Measurements from ENCODE around the gene TOB1. TPM values are rescaled to one million over a fixed set of nuclear protein-coding genes. Genes with fewer than 3 reads are reported as not detected.

TOB1 gene
- total RNA-seq, 1 experiment from 2014 or later = 114 TPM

GRCh38 chr17:50900383-50900892 is 34.3 kb upstream of the TOB1 start:
- CTCF ChIA-PET = interaction anchor here (0.6 to 1.3 kb wide), 2 partner anchors 16 to 44 kb away, joined by 3 to 4 read pairs; no protein-coding TSS in a partner anchor
- Mint-ChIP-seq H3K4me3 (ENCODE audit: unreplicated experiment) (no peak overlapping the region), H3K27me3 (ENCODE audit: insufficient read depth, unreplicated experiment) (no peaks in the 10 kb centered on the region), H3K4me1 (ENCODE audit: low read depth, unreplicated experiment) (peaks cover 38% of the 10 kb centered on the region), H3K27ac (ENCODE audit: unreplicated experiment) (no peak overlapping the region), H3K9me3 (ENCODE audit: unreplicated experiment) (peaks cover 7% of the 10 kb centered on the region), H3K36me3 (ENCODE audit: insufficient read depth, unreplicated experiment) (peaks cover 2% of the 10 kb centered on the region)
- H3K4me3 ChIP-seq (ENCODE audit: low read depth, low read length) = no peak overlapping the region
- no peaks in the 10 kb centered on the region for H3K36me3 ChIP-seq (ENCODE audit: control insufficient read depth, insufficient read depth, low read length)
- BruUV-seq (replicated peaks) = no TSS peak
- POLR2A ChIA-PET = interaction anchor here (2.6 kb wide), 1 partner anchor 34 kb away, joined by 19 read pairs; the partner anchor contains the start of gene TOB1
- peaks cover 27% of the 10 kb centered on the region for H3K4me1 ChIP-seq
- TF ChIP-seq, protein P1, sequence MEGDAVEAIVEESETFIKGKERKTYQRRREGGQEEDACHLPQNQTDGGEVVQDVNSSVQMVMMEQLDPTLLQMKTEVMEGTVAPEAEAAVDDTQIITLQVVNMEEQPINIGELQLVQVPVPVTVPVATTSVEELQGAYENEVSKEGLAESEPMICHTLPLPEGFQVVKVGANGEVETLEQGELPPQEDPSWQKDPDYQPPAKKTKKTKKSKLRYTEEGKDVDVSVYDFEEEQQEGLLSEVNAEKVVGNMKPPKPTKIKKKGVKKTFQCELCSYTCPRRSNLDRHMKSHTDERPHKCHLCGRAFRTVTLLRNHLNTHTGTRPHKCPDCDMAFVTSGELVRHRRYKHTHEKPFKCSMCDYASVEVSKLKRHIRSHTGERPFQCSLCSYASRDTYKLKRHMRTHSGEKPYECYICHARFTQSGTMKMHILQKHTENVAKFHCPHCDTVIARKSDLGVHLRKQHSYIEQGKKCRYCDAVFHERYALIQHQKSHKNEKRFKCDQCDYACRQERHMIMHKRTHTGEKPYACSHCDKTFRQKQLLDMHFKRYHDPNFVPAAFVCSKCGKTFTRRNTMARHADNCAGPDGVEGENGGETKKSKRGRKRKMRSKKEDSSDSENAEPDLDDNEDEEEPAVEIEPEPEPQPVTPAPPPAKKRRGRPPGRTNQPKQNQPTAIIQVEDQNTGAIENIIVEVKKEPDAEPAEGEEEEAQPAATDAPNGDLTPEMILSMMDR (IDR thresholded peaks at IDR 0.05; ENCODE audit: insufficient read depth in 1 of 2, low read depth in 1 of 2, low read length in 1 of 2, severe bottlenecking in 1 of 2, unreplicated experiment in 1 of 2) = no peak
- H3K27me3 ChIP-seq (replicated peaks; ENCODE audit: control insufficient read depth, insufficient read depth, low read length) = no peaks in the 10 kb centered on the region
- intact Hi-C loops (cut with micrococcal nuclease; ENCODE audit: unreplicated experiment) = no loop called here
- no peak for DNase-seq
- no peaks in the 10 kb centered on the region for H3K9me3 ChIP-seq

DNA sequence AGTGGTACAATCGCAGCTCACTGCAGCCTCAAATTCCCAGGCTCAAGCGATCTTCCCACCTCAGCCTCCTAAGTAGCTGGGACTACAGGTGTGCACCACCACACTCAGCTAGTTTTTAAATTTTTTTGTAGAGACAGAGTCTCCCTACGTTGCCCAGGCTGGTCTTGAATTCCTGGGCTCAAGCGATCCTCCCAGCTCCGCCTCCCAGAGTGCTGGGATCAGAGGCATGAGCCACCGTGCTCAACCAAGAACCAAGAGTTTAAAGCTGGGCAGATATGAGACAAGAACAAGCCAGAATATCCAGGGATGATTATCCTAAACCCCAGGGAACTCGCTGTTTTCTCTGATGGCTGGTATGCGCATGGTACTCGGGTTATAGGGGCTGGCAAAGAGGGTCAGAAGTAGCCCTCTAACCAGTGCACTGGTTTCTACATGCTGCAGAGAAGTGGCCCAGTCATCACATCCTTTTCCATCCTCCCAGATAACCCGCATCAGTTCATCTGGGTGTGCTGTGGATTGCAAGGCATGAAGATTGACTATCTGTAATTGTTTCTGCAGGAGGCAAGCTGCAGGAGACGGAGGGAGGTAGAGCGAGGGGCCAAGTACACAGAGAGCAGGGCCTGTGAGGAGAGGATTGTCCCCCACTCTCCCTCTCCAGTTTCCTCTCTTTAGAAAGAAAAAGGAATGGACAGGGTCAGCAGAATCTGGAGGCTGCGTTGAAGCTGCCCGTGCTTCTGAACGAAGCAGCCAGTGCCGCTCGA is 33.6 kb upstream of the TOB1 start:
- no peak for DNase-seq
- Mint-ChIP-seq H3K27me3 (ENCODE audit: insufficient read depth, unreplicated experiment) (no peaks in the 10 kb centered on the region), H3K27ac (ENCODE audit: unreplicated experiment) (no peak overlapping the region), H3K36me3 (ENCODE audit: insufficient read depth, unreplicated experiment) (no peaks in the 10 kb centered on the region), H3K4me1 (ENCODE audit: low read depth, unreplicated experiment) (peaks cover 41% of the 10 kb centered on the region), H3K4me3 (ENCODE audit: unreplicated experiment) (no peak overlapping the region), H3K9me3 (ENCODE audit: unreplicated experiment) (peaks cover 7% of the 10 kb centered on the region)
- BruUV-seq (replicated peaks) = no TSS peak
- POLR2A ChIA-PET = interaction anchor here (2.6 kb wide), 1 partner anchor 33 kb away, joined by 19 read pairs; the partner anchor contains the start of gene TOB1
- TF ChIP-seq, protein P1 (IDR thresholded peaks at IDR 0.05; ENCODE audit: insufficient read depth in 1 of 2, low read depth in 1 of 2, low read length in 1 of 2, severe bottlenecking in 1 of 2, unreplicated experiment in 1 of 2) = no peak
- intact Hi-C loops (cut with micrococcal nuclease; ENCODE audit: unreplicated experiment) = no loop called here
- Histone ChIP-seq H3K36me3 (ENCODE audit: control insufficient read depth, insufficient read depth, low read length) (no peaks in the 10 kb centered on the region), H3K27me3 (replicated peaks; ENCODE audit: control insufficient read depth, insufficient read depth, low read length) (no peaks in the 10 kb centered on the region), H3K4me1 (peaks cover 25% of the 10 kb centered on the region), H3K9me3 (no peaks in the 10 kb centered on the region), H3K4me3 (ENCODE audit: low read depth, low read length) (no peak overlapping the region)
- CTCF ChIA-PET = interaction anchor here (1.2 to 1.3 kb wide), 2 partner anchors 15 to 33 kb away, joined by 3 to 4 read pairs; partner anchors contain the start of gene TOB1

GRCh38 chr17:50899005-50899460 is 32.9 kb upstream of the TOB1 start:
- intact Hi-C loops (cut with micrococcal nuclease; ENCODE audit: unreplicated experiment) = no loop called here

More at GRCh38 chr17:50899005-50899460, 32.9 kb upstream of the TOB1 start:
- H3K36me3 Mint-ChIP-seq (ENCODE audit: insufficient read depth, unreplicated experiment) = no peaks in the 10 kb centered on the region
- ChIA-PET CTCF (interaction anchor here (0.7 to 1.2 kb wide), 2 partner anchors 33 to 58 kb away, joined by 3 to 4 read pairs; partner anchors contain the start of gene TOB1), POLR2A (interaction anchor here (0.6 to 2.6 kb wide), 2 partner anchors 15 to 33 kb away, joined by 4 to 19 read pairs; partner anchors contain the start of gene TOB1)
- no peak overlapping the region for H3K4me3 Mint-ChIP-seq (ENCODE audit: unreplicated experiment)
- no peak overlapping the region for H3K4me3 ChIP-seq (ENCODE audit: low read depth, low read length)
- no peaks in the 10 kb centered on the region for H3K27me3 Mint-ChIP-seq (ENCODE audit: insufficient read depth, unreplicated experiment)
- peaks cover 18% of the 10 kb centered on the region for H3K4me1 ChIP-seq
- no peak overlapping the region for H3K27ac Mint-ChIP-seq (ENCODE audit: unreplicated experiment)
- DNase-seq = no peak
- peaks cover 7% of the 10 kb centered on the region for H3K9me3 Mint-ChIP-seq (ENCODE audit: unreplicated experiment)
- peaks cover 39% of the 10 kb centered on the region for H3K4me1 Mint-ChIP-seq (ENCODE audit: low read depth, unreplicated experiment)
- no peaks in the 10 kb centered on the region for H3K36me3 ChIP-seq (ENCODE audit: control insufficient read depth, insufficient read depth, low read length)
- H3K27me3 ChIP-seq (replicated peaks; ENCODE audit: control insufficient read depth, insufficient read depth, low read length) = no peaks in the 10 kb centered on the region
- H3K9me3 ChIP-seq = no peaks in the 10 kb centered on the region
- TF ChIP-seq, protein P1 (IDR thresholded peaks at IDR 0.05; ENCODE audit: insufficient read depth in 1 of 2, low read depth in 1 of 2, low read length in 1 of 2, severe bottlenecking in 1 of 2, unreplicated experiment in 1 of 2) = no peak
- no TSS peak for BruUV-seq (replicated peaks)

All from Caco-2 (cell line).